Measurements from ENCODE around the gene LAMP5.

- TF ChIP-seq POLR2AphosphoS5 (IDR thresholded peaks at IDR 0.05; ENCODE audit: low read depth), result no peak
- TF ChIP-seq CTCF (conservative IDR thresholded peaks at IDR 0.05; ENCODE audit: low read depth in 2 of 2), result no peak
- no peak for TF ChIP-seq REST (IDR thresholded peaks at IDR 0.05; ENCODE audit: unreplicated experiment)
- TF ChIP-seq EZH2 (IDR thresholded peaks at IDR 0.05; ENCODE audit: low read depth, unreplicated experiment), result no peak
- TF ChIP-seq CREB1 (CRISPR knock-in tag; IDR thresholded peaks at IDR 0.05; ENCODE audit: low read depth), result no peak
- TF ChIP-seq ETS1 (IDR thresholded peaks at IDR 0.05), result no peak
- no peak for TF ChIP-seq EZH2phosphoT487 (IDR thresholded peaks at IDR 0.05; ENCODE audit: unreplicated experiment)
- no peak for TF ChIP-seq JUNB (IDR thresholded peaks at IDR 0.05; ENCODE audit: unreplicated experiment)
- no peak for TF ChIP-seq STAT1 (IDR thresholded peaks at IDR 0.05; ENCODE audit: unreplicated experiment)
- no peak for TF ChIP-seq ZNF331 (CRISPR knock-in tag; IDR thresholded peaks at IDR 0.05; ENCODE audit: low read depth)
Observed at GRCh38 chr20:9566977-9567376, 52.6 kb downstream of the LAMP5 start.

Data from GM23338 (cell line).